ENCODE measurements around the gene CNTNAP2.

The CNTNAP2 gene

DNA sequence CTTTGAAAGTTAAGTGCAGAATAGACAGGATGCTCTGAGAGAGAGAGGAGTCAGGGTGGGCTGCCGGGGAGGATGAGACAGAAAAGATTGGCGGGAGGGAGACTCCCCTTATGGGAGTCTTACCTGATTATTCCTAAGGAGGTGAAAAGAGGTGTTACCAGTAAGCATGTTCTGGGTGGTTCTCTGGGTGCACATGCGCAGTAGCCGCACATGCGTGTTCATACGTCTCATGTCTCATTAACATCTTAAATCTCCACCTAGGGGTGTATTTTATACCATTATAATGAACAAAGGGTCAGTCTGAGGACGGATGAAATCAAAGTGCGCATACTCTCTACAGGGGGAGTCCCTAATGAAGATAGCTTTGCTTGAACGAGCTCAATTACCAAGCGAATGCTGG, 1881.0 kb downstream of the CNTNAP2 start:
- DNase-seq: no peak

- DNase-seq: peak; percentile 3 to 52
These were observed 1883.4 kb downstream of the CNTNAP2 start for GRCh38 chr7:147999962-148000361.

DNA sequence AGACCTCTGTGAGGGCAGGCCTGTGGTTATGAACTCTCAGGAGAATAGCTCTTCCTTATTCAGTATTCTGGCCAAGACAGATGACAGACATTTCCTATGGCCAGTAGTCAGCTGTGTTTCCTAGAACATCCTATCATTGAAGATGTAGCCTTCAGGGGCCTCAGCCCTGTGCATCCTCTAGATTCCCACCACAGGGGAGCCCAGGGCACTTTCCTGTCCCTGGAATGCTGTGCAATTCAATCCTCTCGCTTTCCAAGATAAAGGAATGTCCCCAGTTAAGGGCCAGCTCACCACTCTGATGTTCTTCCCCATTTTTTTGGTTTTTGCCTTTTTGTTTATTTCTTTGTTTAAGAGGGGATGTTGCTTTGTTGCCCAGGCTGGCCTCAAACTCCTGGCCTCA, 1895.2 kb downstream of the CNTNAP2 start:
- no peak for DNase-seq

DNA sequence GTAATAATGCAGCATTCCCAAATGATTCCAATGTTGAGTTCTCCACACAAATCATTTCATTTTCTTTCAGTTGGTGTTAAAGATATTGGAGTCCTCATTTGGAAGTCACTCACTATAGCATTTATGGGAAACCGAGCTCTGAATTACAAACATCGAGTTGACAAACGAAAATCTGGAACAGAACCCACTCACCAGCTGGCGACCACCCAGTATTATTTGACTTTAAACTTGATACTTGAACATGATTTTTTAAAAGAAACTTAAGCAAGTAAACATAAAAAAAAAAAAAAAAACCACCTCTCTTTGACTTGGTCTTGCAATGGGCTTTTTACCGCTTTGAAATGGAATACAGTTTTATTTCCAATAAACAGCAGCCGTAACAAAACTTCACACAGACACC, 1897.4 kb downstream of the CNTNAP2 start:
- DNase-seq: no peak

DNA sequence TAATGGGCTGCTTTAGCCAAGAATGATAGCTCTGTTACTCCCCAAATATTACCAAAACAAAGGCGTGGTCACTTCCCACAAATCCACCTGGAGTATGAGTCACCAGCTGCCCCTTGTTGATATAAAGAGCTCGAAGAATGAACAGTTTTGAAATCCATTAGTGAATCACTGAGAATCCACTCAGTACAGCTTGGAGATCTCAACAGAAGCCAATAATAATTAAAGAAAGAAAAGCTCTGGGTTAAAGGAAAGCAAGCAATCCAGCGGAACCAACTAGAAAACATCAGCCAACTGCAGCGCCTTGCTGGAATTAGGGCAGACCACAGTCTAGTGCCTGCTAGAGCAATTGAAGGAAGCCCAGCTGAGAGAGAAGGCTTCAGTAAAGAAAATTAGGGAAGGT, 1897.9 kb downstream of the CNTNAP2 start:
- DNase-seq: peak; percentile 23 to 58

- no peak for DNase-seq
These were observed 1900.5 kb downstream of the CNTNAP2 start for GRCh38 chr7:148017126-148017525.

DNA sequence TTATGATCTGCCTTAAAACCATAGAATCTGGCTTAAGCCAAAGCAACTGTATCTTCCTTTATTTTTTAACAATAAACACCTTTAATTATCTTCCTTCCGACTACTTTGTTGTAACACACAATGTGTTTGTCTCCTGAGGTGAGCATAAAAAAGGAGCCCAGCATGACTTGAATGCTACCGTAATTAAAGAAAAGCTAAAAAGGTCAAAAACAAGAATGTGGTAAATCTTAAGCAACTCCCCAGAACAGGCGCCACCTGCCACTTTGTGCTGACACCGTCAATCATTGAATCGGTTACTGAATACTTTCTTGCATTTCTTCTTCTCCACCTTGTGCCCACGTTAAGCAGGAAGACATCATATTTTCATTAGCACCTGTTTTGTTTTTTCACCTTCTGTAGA, 1904.1 kb downstream of the CNTNAP2 start:
- DNase-seq: no peak

DNA sequence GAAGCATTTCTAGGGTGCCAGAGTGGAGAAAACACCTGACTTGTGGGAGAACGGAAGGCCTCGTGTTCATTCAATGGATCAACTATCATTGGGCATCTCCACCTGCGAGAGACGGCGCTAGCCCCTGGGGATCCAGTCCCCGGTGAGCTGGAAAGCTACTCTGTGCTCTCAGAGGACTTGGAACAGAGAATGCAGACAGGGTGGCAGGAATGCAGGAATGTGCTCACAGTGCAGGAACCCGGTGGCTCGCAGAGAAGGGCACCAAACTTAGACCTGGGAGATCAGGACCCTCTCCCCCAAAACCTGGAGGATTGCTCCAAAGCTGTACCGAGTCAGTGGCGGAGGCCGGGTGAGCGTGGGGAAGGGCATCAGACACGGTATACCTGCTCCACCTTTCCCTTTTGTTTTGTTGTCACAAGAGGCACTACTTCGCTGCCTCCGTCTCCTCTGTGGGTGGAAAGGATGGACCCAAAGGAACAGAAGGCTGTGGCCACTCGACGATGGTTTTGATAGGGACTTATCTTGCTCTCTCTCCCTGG, 1905.0 kb downstream of the CNTNAP2 start:
- no peak for DNase-seq

- DNase-seq: no peak
These were observed 1906.2 kb downstream of the CNTNAP2 start for GRCh38 chr7:148022832-148023231.

DNA sequence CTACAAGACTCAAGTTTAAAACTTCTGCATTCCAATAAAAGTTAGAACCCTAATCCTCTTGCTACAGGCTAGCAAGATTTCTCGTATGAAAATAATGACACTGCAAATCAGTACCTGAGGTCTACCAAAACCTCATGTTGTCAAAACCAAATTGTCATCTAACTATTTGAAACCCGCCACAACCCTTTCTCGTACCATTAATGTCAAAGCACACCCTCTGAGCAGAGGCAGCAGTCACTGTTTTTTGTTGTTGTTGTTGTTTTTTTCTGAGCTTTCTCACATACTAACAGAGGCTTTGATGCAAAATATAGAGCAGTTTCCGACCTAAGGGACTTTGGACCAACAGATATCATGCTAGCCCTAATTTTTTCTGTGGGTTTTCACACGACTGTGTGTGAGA, 1910.1 kb downstream of the CNTNAP2 start:
- DNase-seq: no peak

GRCh38 chr7:148028165-148028564, 1911.6 kb downstream of the CNTNAP2 start:
- no peak for DNase-seq

GRCh38 chr7:148031019-148031418, 1914.4 kb downstream of the CNTNAP2 start:
- no peak for DNase-seq

DNA sequence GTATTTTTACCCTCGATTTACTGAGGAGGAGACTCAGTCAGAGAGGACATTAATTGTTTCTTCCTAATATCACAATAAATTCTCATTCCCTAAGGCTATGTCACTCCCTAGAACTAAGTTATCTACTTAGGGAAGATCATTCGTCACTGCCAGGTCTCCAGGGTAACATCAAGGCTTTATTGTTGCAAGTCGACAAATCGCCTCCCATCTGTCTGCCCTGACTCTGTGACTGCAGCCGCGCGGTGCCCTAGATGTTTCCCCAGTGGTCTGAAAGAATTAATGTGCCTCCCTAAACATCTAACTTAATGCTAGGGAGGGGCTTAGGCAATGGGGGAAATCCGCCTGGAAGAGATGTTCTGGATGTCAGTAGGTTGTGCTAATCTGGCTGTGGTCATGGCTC, 1915.2 kb downstream of the CNTNAP2 start:
- peak in 1 of 2 experiments; percentile 31 for DNase-seq

DNA sequence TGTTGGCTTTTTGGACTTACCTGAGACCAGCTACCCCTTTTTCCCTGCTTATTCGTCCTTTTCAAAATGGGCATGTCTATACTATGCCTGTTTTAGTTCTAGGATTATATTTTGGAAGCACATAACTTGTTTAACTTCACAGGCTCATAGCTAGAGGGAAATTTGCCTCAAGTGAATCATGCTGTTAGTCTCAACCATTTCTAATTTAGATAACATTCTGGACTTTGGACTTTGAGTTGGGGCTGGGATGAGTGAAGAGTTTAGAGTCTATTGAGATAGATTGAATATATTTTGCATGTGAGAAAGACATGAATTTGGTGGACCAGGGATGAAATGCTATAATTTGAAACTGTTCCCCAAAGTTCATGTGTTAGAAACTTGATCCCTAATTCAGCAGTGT, 1919.3 kb downstream of the CNTNAP2 start:
- DNase-seq: no peak

GRCh38 chr7:148037044-148037443, 1920.4 kb downstream of the CNTNAP2 start:
- no peak for DNase-seq

DNA sequence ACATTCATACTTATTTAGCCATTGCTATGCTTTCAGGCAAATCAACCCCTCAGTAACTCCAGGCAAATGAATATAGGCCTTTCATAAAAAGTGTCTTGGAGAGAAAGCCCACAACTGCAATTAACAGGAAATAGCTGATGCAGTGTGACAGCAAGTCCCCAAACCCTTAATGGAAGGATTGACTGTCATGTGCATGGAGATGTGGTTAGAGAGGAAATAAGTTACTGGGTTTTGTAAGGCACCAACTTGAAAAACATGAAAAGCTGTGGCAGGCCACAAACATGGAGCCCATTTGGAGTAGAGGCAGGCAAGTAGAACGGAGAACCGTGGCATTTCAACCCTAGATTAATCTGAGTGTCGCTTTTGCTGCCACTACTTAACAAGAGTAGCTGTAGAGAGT, 1924.6 kb downstream of the CNTNAP2 start:
- no peak for DNase-seq

DNA sequence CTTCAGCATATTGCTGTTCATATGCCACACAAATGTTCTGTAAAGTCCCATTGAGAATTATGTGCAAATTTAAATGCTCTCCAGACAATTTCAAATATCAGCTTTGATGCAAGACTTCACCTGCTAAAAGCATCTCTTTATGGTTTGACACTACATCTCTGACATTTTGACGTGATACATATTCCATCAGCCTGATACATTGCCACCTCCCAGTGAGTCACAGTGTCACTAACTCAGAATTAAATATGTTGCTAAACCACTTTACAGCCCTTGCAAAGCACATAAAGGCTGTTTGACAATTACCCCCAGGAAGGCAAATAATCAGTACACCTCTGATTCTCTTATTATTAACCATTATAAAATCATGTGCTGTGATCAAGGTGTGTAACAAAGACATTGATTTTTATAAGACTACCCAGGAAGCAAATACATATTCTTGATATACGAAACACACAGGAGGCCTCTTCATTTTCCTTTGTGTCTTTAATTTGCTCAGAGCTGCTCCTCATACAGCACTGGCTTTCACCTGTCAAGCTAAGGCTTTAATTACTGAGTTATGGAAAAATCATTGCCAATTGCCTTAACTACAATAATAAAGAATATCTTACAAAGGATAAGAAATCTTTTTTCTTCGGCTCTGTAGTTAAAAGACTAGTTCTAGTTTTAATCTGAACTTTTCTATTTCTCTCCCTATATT, 1926.5 kb downstream of the CNTNAP2 start:
- DNase-seq: no peak

DNA sequence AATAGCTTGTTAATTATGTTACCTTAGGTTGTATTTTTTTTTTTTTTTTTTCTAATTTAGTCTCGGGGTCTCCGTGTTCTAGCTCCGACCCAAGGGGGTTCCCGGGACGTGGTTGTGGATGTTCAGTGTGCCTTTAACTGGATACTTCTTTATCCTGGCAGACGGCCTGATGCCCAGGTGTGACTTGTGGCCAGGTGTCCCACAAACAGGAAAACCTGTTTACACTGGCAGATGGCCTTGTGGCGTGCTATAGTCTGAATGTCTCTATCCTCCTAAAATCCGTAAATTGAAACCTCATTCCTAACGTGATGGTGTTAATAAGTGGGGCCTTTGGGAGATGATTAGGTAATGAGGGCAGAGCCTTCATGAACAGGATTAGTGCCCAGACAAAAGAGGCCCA, 1927.6 kb downstream of the CNTNAP2 start:
- peak; percentile 3 to 35 for DNase-seq

GRCh38 chr7:148045521-148045920, 1928.9 kb downstream of the CNTNAP2 start:
- DNase-seq: no peak

DNA sequence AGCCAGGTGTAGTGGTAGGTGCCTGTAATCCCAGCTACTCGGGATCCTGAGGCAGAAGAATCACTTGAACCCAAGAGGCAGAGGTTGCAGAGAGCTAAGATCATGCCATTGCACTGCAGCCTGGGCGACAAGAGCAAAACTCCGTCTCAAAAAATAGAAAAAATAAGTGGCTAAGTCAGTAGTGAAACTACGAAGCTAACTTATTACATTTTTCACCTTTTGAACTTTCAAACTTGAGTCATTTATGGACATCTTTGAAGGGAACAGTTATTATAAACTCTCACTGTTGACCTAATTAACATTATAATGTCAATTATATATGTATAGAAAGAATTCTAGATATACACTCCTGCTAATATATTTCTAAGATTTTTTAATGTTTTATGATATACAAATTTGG, 1932.5 kb downstream of the CNTNAP2 start:
- no peak for DNase-seq

DNA sequence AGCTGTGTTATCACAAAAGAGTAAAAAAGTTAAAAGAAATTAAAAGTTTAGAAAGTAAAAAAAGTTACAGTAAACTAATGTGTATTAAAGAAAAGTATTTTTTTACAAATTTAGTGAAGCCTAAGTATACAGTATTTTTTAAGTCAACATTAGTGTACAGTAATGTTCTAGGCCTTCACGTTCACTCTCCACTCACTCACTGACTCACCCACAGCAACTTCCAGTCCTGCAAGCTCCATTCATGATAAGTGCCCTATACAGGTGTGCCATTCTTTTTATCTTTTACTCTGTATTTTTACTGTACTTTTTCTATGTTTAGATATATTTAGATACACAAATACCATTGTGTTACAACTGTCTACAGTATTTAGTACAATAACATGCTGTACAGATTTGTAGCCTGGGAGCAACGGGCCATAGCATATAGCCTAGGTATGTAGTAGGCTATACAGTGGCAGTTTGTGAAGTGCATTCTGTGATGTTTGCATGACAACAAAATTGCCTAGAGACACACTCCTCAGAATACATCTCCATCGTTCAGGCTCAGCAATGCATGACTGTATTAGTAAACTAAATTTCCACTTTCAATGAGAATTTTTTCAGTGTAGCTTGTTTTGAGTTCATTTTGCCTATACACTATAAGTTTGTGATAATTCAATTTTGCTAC, 1934.0 kb downstream of the CNTNAP2 start:
- no peak for DNase-seq

- peak in 1 of 2 experiments; percentile 62 for DNase-seq
These were observed 1939.8 kb downstream of the CNTNAP2 start for GRCh38 chr7:148056406-148056805.

- DNase-seq: peak; percentile 51 to 83
These were observed 1941.5 kb downstream of the CNTNAP2 start for GRCh38 chr7:148058092-148058491.

GRCh38 chr7:148058753-148059152, 1942.2 kb downstream of the CNTNAP2 start:
- DNase-seq: no peak

- DNase-seq: no peak
These were observed 1944.1 kb downstream of the CNTNAP2 start for GRCh38 chr7:148060724-148061123.

All from NCI-H524 (cell line).